H4 (cell line): ENCODE results near the gene S100A12. TPM values are rescaled to one million over a fixed set of nuclear protein-coding genes. Genes with fewer than 3 reads are reported as not detected.

Experiments used
- DNase-seq: peaks from one replicate; pipeline ENCODE4 v3.0.0-alpha.2; 2015; ENCODE audit warnings: low spot score
- total RNA-seq: library from RNA; depleted of rRNA; stranded (reverse); fragments of >200 nt; shearing (Covaris generic); gene quantifications from 2 replicates; pipeline ENCODE4 v1.2.3, GENCODE V29; 2014

The S100A12 gene
- total RNA-seq, 1 experiment from 2014 or later: not detected

- DNase-seq: no peak
Measured at GRCh38 chr1:153397051-153397923, 21.9 kb upstream of the S100A12 start.

GRCh38 chr1:153396461-153396860 is 21.0 kb upstream of the S100A12 start:
- no peak for DNase-seq

- DNase-seq: no peak
Measured at GRCh38 chr1:153395776-153396175, 20.4 kb upstream of the S100A12 start.

- no peak for DNase-seq
Measured at GRCh38 chr1:153395136-153395685, 19.8 kb upstream of the S100A12 start.

- DNase-seq: no peak
Measured at GRCh38 chr1:153394391-153394790, 19.0 kb upstream of the S100A12 start.

- no peak for DNase-seq
Measured at GRCh38 chr1:153393926-153394325, 18.5 kb upstream of the S100A12 start.

- DNase-seq: no peak
Measured at GRCh38 chr1:153392822-153393221, 17.4 kb upstream of the S100A12 start.

GRCh38 chr1:153392258-153392657 is 16.8 kb upstream of the S100A12 start:
- no peak for DNase-seq

- no peak for DNase-seq
Measured at GRCh38 chr1:153390938-153391710, 15.7 kb upstream of the S100A12 start, which contains the start of gene S100A8. Gene S100A8, minus strand, starts transcription at chr1:153391073. Its CDS starts 538 bp downstream, at chr1:153390535.

GRCh38 chr1:153389973-153390879 is 14.8 kb upstream of the S100A12 start:
- DNase-seq: no peak

- no peak for DNase-seq
Measured at GRCh38 chr1:153389401-153389800, 14.0 kb upstream of the S100A12 start.

- DNase-seq: no peak
Measured at GRCh38 chr1:153387785-153388184, 12.4 kb upstream of the S100A12 start.

- DNase-seq: no peak
Measured at GRCh38 chr1:153387001-153387400, 11.6 kb upstream of the S100A12 start.

GRCh38 chr1:153386500-153386901 is 11.1 kb upstream of the S100A12 start:
- DNase-seq: peak; percentile 71

GRCh38 chr1:153384958-153385580 is 9.6 kb upstream of the S100A12 start:
- DNase-seq: no peak

GRCh38 chr1:153380711-153381110 is 5.3 kb upstream of the S100A12 start:
- no peak for DNase-seq

GRCh38 chr1:153379591-153379990 is 4.2 kb upstream of the S100A12 start:
- DNase-seq: no peak

GRCh38 chr1:153374071-153374470 is 1.4 kb downstream of the S100A12 start:
- no peak for DNase-seq

- DNase-seq: no peak
Measured at GRCh38 chr1:153372571-153372970, 2.9 kb downstream of the S100A12 start.

GRCh38 chr1:153371231-153371630 is 4.2 kb downstream of the S100A12 start:
- DNase-seq: no peak

- no peak for DNase-seq
Measured at GRCh38 chr1:153370146-153370545, 5.3 kb downstream of the S100A12 start.
